HG02588 (cell line): ENCODE data around the gene COX20.

ENCODE experiments used
- ATAC-seq: cut with Tn5 transposase; IDR thresholded peaks from one replicate; pipeline ENCODE4 v1.9.1; 2021; ENCODE audit warnings: mild to moderate bottlenecking, moderate library complexity; ENCODE audit not compliant: unreplicated experiment

The COX20 gene

GRCh38 chr1:244868484-244869363, 33.3 kb downstream of the COX20 start:
- ATAC-seq: no peak

DNA sequence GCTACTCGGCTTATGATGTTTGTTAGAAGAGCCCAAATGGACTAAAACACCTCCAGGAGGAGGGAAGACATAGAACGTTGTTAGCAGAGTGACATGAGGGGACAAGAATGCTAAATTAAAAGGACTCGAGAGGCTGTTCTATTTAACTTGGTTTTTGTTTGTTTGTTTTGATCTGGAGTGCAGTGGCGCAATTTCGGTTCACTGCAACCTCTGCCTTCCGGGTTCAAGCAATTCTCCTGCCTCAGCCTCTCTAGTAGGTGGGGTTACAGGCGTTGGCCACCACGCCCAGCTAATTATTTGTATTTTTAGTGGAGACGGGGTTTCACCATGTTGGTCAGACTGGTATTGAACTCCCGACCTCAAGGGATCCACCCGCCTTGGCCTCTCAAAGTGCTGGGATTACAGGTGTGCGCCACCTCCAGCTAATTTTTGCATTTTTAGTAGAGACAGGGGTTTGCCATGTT, 33.9 kb downstream of the COX20 start:
- ATAC-seq: no peak

DNA sequence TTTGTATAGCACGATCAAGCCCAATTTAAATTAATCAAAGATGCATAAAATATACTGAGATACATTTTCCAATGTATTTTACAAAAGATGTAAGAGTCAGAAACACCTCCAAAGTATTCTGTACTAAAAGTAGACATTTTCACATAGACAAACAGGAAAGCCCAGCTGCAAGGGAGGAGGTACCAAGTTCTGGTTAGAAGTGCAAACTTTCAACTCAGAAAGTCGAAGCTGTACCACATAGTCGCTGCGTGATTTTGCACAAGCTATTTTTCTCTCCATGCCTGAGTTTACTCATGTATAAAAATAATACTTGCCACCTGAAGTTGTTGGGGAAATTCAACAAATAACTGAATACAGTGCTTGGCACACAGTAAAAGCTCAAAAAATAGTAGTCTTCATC, 34.5 kb downstream of the COX20 start:
- ATAC-seq: no peak

DNA sequence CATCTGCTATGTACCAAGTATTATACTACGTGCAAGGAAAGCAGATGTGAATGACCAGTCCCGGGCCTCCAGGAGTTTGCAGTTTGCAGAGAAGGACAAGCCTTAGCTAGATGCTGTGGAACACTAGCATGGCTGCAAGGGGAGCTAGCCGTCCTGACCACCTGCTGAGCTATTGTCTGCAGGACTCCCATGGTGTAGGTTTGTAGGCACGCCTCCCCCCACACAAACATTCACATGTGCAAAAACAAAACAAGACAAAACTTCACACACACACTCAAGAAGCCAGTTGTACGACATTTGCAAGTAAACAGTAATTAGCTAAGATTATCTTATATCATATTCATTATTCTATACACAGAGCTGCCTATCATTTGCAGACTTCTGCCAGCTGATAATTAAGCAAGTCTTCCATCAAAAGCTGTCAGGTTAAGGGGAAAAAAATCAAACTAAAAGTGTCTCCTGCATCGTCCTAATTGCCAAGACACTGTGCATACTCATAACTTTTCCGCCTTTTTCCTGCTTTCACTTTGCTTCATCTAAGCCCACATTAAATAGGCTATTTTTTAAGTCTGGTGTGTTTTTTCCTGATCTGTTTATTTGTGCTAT, 39.6 kb downstream of the COX20 start:
- no peak for ATAC-seq

DNA sequence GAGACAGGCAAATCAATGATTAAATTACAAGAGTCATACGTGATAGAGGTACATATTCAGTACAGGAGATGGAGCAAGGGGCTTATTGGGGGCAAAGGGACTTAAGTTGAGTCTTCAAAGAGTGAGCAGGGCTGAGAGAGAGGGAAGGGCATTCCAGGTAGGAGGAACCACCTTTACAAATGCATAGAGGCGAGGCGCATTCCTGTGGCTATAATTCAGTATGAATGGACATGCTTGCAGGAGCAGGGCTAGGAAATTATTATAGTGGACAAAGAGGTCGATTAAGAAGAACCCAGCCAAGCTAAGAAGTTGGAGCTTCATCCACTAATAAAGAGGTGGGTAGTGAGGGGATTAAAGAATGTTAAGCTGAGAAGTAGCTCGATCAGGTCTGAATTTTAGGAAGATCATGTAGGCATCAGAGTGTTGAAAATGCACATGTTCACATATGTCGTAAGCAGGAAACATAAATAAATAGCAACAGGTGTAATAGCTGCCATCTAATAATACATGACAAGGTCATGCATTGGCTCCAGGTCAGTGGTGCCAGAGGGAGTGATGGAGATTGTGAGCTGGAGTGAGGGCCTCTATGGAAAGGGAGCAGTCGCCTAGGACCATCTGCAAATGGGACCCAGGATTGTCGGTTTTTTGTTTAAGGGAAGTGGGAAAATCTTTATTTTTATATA, 40.9 kb downstream of the COX20 start:
- ATAC-seq: no peak

GRCh38 chr1:244878681-244879080, 43.2 kb downstream of the COX20 start:
- no peak for ATAC-seq

GRCh38 chr1:244881552-244882280, 46.3 kb downstream of the COX20 start:
- no peak for ATAC-seq

GRCh38 chr1:244887281-244887680, 51.8 kb downstream of the COX20 start:
- no peak for ATAC-seq

- ATAC-seq: no peak
These were observed 58.4 kb downstream of the COX20 start for GRCh38 chr1:244893836-244894235.
